Right lobe of liver (tissue), 4 donors: ENCODE results near the gene FYB1.

ENCODE experiments used
- POLR2A ChIP-seq: fragments of 450-650 bp; IDR thresholded peaks from one replicate; pipeline ENCODE4 v1.6.1; 2017; ENCODE audit warnings: antibody characterized with exemption, mild to moderate bottlenecking
- TF ChIP-seq, protein P1 (sequence below), 4 donors: fragments of 200-600 bp in 3 of 4; fragments of 450-650 bp in 1 of 4; IDR thresholded peaks; one replicate each; pipeline versions ENCODE4 v1.5.1 to v1.8.0; 2016 to 2022; ENCODE audit warnings: antibody characterized with exemption in 4 of 4, mild to moderate bottlenecking in 2 of 4
- donor health status: DM: no; HTN: no; CAD: no.
- donor health status: DM: no; HTN: no; CAD: no.
- donor health status: DM: no; HTN: yes; CAD: no.

DNA sequence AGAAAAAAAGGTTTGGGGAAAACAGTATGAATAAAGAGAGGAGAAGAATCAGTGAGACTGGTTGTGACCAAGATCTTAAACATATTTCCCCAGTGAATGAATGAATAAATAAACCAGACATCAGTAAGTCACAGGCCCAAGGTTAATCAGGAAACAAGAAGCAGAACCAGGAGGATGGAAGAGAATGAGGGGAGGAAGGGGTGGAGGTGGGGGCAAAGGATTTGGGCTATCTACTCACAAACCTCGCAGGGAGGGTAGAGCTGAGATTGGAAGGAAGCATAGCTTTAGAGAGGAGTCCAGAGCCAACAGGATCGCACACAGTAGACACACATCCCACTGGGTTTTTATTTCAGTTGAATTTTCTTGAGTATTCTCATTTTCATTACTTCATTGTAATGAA is 97.4 kb downstream of the FYB1 start:
- TF ChIP-seq, protein P1, sequence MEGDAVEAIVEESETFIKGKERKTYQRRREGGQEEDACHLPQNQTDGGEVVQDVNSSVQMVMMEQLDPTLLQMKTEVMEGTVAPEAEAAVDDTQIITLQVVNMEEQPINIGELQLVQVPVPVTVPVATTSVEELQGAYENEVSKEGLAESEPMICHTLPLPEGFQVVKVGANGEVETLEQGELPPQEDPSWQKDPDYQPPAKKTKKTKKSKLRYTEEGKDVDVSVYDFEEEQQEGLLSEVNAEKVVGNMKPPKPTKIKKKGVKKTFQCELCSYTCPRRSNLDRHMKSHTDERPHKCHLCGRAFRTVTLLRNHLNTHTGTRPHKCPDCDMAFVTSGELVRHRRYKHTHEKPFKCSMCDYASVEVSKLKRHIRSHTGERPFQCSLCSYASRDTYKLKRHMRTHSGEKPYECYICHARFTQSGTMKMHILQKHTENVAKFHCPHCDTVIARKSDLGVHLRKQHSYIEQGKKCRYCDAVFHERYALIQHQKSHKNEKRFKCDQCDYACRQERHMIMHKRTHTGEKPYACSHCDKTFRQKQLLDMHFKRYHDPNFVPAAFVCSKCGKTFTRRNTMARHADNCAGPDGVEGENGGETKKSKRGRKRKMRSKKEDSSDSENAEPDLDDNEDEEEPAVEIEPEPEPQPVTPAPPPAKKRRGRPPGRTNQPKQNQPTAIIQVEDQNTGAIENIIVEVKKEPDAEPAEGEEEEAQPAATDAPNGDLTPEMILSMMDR (IDR thresholded peaks at IDR 0.05) = no peak
- no peak for TF ChIP-seq POLR2A
